SK-N-SH treated with all-trans-retinoic acid at 6 μM for 48 hours (cell line): ENCODE measurements around the gene IWS1.

ENCODE experiments used
- ATAC-seq: fragments of 200-7000 bp; cut with Tn5 transposase; 3 replicates; pipeline ENCODE4 v1.9.1; 2020; ENCODE audit warnings: mild to moderate bottlenecking, moderate library complexity
- ARNTL ChIP-seq: fragments of 450-650 bp; formaldehyde crosslinking; IDR thresholded peaks from 2 replicates; pipeline ENCODE4 v1.5.0; 2020; ENCODE audit warnings: low read depth, mild to moderate bottlenecking, moderate library complexity, borderline replicate concordance
- BACH2 ChIP-seq: fragments of 250-450 bp; sonication (Bioruptor Pico); IDR thresholded peaks from 2 replicates; pipeline ENCODE4 v1.9.0; 2021; ENCODE audit warnings: mild to moderate bottlenecking, borderline replicate concordance
- CSDC2 ChIP-seq: fragments of 250-450 bp; sonication (Bioruptor Pico); IDR thresholded peaks from 2 replicates; pipeline ENCODE4 v1.5.0; 2020; ENCODE audit warnings: mild to moderate bottlenecking, moderate library complexity
- ESRRG ChIP-seq: fragments of 250-450 bp; sonication (Bioruptor Pico); IDR thresholded peaks from 2 replicates; pipeline ENCODE4 v1.6.1; 2021; ENCODE audit warnings: mild to moderate bottlenecking
- RARB ChIP-seq: fragments of 250-450 bp; sonication (Bioruptor Pico); IDR thresholded peaks from 2 replicates; pipeline ENCODE4 v1.8.0; 2021; ENCODE audit warnings: mild to moderate bottlenecking, moderate library complexity
- SNAI2 ChIP-seq: fragments of 250-450 bp; sonication (Bioruptor Pico); IDR thresholded peaks from 2 replicates; pipeline ENCODE4 v1.5.0; 2020; ENCODE audit warnings: mild to moderate bottlenecking, moderate library complexity
- TOX ChIP-seq: fragments of 250-450 bp; sonication (Bioruptor Pico); IDR thresholded peaks from 2 replicates; pipeline ENCODE4 v1.8.0; 2021; ENCODE audit warnings: mild to moderate bottlenecking, moderate library complexity, borderline replicate concordance
- ZFP3 ChIP-seq: fragments of 250-450 bp; sonication (Bioruptor Pico); IDR thresholded peaks from 2 replicates; pipeline ENCODE4 v1.5.0; 2020; ENCODE audit warnings: mild to moderate bottlenecking, moderate library complexity
- ZNF565 ChIP-seq: fragments of 450-650 bp; formaldehyde crosslinking; conservative IDR thresholded peaks from 2 replicates; pipeline ENCODE4 v1.5.0; 2020; ENCODE audit warnings: low read depth, mild to moderate bottlenecking, moderate library complexity
- ZNF70 ChIP-seq: fragments of 450-650 bp; formaldehyde crosslinking; IDR thresholded peaks from 2 replicates; pipeline ENCODE4 v1.5.0; 2020; ENCODE audit warnings: mild to moderate bottlenecking, moderate library complexity
- ZNF8 ChIP-seq: fragments of 450-650 bp; formaldehyde crosslinking; IDR thresholded peaks from 2 replicates; pipeline ENCODE4 v1.5.0; 2020; ENCODE audit warnings: mild to moderate bottlenecking, moderate library complexity
- TF ChIP-seq, protein P1 (sequence below): fragments of 250-450 bp; sonication (Bioruptor Pico); IDR thresholded peaks from 2 replicates; pipeline ENCODE4 v1.5.1; 2021; ENCODE audit warnings: mild to moderate bottlenecking, moderate library complexity
- TF ChIP-seq, protein P2 (sequence below): fragments of 250-450 bp; sonication (Bioruptor Pico); IDR thresholded peaks from 2 replicates; pipeline ENCODE4 v1.5.0; 2020; ENCODE audit warnings: mild to moderate bottlenecking, moderate library complexity
- TF ChIP-seq, protein P3 (sequence below): fragments of 250-450 bp; sonication (Bioruptor Pico); IDR thresholded peaks from 2 replicates; pipeline ENCODE4 v1.5.1; 2020; ENCODE audit warnings: low read depth, mild to moderate bottlenecking, moderate library complexity
- TF ChIP-seq, protein P4 (sequence below): fragments of 250-450 bp; sonication (Bioruptor Pico); IDR thresholded peaks from 2 replicates; pipeline ENCODE4 v1.8.0; 2020; ENCODE audit warnings: mild to moderate bottlenecking, moderate library complexity, borderline replicate concordance
- TF ChIP-seq, protein P5 (sequence below): fragments of 250-450 bp; sonication (Bioruptor Pico); IDR thresholded peaks from 2 replicates; pipeline ENCODE4 v1.8.0; 2021; ENCODE audit warnings: low read depth, mild to moderate bottlenecking, moderate library complexity, borderline replicate concordance

Gene IWS1

DNA sequence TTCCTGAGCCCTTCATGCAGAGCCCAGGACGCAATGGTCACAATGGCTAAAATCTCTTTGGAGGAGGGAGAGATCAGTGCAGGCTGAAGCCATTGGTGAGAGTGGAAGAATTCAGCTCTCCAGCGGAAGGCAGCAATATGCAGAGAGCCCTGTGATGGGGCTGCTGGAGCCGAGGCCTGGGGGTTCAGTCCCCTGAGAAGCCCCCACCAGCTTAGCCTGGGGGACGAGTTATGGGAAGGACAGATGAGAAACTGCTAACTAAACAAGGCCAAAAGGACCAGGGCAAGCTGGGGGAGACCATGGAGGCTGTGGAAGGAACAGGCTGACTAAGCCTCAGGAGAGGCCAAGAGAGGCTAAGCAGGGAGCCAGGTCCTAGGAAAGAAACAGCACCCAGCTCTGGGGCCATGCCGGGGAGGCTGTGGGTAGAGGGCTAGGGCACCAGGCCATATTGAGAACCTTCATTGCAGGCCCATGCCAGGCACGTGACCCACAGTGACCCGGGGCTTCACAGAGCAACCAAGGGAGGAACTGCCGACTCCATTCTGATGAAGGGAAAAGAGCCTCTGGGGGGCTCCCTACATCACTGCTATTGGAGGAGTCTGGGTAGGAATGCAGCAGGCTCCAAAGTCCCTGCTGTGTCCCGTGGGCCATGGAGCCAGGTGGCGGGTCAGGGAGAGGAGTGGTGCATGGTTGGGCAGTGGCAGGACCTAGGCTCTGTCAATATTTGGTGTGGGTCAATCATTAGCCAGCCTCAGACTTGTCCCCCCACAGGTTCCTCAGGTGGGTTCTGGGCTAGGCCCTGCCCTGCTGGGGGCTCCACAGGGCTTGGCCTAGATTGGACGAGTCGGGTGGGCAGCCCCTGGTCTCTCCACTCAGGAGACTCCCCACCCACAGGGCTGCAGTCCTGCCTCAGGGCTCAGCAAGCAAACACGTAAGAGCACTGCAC, 88.2 kb downstream of the IWS1 start:
- TF ChIP-seq, protein P1, sequence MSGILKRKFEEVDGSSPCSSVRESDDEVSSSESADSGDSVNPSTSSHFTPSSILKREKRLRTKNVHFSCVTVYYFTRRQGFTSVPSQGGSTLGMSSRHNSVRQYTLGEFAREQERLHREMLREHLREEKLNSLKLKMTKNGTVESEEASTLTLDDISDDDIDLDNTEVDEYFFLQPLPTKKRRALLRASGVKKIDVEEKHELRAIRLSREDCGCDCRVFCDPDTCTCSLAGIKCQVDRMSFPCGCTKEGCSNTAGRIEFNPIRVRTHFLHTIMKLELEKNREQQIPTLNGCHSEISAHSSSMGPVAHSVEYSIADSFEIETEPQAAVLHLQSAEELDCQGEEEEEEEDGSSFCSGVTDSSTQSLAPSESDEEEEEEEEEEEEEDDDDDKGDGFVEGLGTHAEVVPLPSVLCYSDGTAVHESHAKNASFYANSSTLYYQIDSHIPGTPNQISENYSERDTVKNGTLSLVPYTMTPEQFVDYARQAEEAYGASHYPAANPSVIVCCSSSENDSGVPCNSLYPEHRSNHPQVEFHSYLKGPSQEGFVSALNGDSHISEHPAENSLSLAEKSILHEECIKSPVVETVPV (CRISPR knock-in tag) = no peak
- TF ChIP-seq CSDC2 = no peak
- no peak for TF ChIP-seq RARB (CRISPR knock-in tag)
- TF ChIP-seq, protein P2, sequence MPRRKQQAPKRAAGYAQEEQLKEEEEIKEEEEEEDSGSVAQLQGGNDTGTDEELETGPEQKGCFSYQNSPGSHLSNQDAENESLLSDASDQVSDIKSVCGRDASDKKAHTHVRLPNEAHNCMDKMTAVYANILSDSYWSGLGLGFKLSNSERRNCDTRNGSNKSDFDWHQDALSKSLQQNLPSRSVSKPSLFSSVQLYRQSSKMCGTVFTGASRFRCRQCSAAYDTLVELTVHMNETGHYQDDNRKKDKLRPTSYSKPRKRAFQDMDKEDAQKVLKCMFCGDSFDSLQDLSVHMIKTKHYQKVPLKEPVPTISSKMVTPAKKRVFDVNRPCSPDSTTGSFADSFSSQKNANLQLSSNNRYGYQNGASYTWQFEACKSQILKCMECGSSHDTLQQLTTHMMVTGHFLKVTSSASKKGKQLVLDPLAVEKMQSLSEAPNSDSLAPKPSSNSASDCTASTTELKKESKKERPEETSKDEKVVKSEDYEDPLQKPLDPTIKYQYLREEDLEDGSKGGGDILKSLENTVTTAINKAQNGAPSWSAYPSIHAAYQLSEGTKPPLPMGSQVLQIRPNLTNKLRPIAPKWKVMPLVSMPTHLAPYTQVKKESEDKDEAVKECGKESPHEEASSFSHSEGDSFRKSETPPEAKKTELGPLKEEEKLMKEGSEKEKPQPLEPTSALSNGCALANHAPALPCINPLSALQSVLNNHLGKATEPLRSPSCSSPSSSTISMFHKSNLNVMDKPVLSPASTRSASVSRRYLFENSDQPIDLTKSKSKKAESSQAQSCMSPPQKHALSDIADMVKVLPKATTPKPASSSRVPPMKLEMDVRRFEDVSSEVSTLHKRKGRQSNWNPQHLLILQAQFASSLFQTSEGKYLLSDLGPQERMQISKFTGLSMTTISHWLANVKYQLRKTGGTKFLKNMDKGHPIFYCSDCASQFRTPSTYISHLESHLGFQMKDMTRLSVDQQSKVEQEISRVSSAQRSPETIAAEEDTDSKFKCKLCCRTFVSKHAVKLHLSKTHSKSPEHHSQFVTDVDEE (CRISPR knock-in tag) = no peak
- TF ChIP-seq SNAI2 = no peak
- no peak for TF ChIP-seq ZNF8
- no peak for TF ChIP-seq ARNTL
- TF ChIP-seq, all 23 proteins: peak for 0
- no peak for ATAC-seq

DNA sequence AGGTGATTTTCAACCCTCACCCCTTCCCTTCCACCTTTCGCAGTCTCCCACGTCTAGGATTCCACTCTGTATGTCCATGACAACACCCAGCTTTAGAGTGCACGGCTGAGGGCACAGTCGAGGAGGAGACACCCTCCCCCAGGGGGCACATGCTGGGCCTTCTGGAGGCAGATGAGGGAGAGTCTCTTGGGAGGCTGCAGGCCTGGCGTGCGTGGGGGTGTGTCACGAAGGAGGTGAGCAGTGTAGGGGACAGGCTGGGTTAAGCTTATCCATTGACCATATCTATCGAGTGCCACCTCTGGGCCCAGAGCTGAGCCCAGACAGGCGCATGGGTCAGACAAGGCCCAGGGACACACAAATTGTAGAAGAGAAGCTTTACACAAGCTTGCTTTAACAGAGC, 89.2 kb downstream of the IWS1 start:
- TF ChIP-seq, protein P1 (CRISPR knock-in tag) = no peak
- TF ChIP-seq ZFP3 (CRISPR knock-in tag) = no peak
- TF ChIP-seq, protein P3, sequence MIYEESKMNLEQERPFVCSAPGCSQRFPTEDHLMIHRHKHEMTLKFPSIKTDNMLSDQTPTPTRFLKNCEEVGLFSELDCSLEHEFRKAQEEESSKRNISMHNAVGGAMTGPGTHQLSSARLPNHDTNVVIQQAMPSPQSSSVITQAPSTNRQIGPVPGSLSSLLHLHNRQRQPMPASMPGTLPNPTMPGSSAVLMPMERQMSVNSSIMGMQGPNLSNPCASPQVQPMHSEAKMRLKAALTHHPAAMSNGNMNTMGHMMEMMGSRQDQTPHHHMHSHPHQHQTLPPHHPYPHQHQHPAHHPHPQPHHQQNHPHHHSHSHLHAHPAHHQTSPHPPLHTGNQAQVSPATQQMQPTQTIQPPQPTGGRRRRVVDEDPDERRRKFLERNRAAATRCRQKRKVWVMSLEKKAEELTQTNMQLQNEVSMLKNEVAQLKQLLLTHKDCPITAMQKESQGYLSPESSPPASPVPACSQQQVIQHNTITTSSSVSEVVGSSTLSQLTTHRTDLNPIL (CRISPR knock-in tag) = no peak
- TF ChIP-seq, protein P4, sequence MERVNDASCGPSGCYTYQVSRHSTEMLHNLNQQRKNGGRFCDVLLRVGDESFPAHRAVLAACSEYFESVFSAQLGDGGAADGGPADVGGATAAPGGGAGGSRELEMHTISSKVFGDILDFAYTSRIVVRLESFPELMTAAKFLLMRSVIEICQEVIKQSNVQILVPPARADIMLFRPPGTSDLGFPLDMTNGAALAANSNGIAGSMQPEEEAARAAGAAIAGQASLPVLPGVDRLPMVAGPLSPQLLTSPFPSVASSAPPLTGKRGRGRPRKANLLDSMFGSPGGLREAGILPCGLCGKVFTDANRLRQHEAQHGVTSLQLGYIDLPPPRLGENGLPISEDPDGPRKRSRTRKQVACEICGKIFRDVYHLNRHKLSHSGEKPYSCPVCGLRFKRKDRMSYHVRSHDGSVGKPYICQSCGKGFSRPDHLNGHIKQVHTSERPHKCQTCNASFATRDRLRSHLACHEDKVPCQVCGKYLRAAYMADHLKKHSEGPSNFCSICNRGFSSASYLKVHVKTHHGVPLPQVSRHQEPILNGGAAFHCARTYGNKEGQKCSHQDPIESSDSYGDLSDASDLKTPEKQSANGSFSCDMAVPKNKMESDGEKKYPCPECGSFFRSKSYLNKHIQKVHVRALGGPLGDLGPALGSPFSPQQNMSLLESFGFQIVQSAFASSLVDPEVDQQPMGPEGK (CRISPR knock-in tag) = no peak
- TF ChIP-seq ESRRG (CRISPR knock-in tag) = no peak
- TF ChIP-seq ZNF565 = no peak
- TF ChIP-seq CSDC2 = no peak
- no peak for TF ChIP-seq ZNF70
- TF ChIP-seq ZNF8 = no peak
- no peak for TF ChIP-seq BACH2
- TF ChIP-seq TOX = no peak
- TF ChIP-seq, protein P2 (CRISPR knock-in tag) = no peak
- TF ChIP-seq RARB (CRISPR knock-in tag) = no peak
- TF ChIP-seq SNAI2 = no peak
- TF ChIP-seq, protein P5, sequence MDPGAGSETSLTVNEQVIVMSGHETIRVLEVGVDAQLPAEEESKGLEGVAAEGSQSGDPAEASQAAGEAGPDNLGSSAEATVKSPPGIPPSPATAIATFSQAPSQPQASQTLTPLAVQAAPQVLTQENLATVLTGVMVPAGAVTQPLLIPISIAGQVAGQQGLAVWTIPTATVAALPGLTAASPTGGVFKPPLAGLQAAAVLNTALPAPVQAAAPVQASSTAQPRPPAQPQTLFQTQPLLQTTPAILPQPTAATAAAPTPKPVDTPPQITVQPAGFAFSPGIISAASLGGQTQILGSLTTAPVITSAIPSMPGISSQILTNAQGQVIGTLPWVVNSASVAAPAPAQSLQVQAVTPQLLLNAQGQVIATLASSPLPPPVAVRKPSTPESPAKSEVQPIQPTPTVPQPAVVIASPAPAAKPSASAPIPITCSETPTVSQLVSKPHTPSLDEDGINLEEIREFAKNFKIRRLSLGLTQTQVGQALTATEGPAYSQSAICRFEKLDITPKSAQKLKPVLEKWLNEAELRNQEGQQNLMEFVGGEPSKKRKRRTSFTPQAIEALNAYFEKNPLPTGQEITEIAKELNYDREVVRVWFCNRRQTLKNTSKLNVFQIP (CRISPR knock-in tag) = no peak
- ATAC-seq = no peak
